Breast epithelium (tissue), 3 donors: ENCODE measurements around the gene VKORC1. TPM values are rescaled to one million over a fixed set of nuclear protein-coding genes. Genes with fewer than 3 reads are reported as not detected.

Experiments used
- total RNA-seq, 3 donors: library from RNA; depleted of rRNA; stranded (reverse); fragments of >200 nt; gene quantifications; one replicate each; pipeline ENCODE4 v1.1.0, GENCODE V29; 2016

The VKORC1 gene
- total RNA-seq, 3 donors from 2014 or later = 82.6 to 143 (median 86.3) TPM

Other genes with a start within 250 kb of the VKORC1 start
- gene BCL7C, start 200.7 kb downstream of the VKORC1 start, total RNA-seq = 10 to 100 TPM; 29.4 to 47.2 (median 36.2) TPM
- gene CTF1, start 198.2 kb downstream of the VKORC1 start, total RNA-seq = 1 to 10 TPM; 2.6 to 4.5 (median 3.4) TPM
- gene FBXL19, start 171.2 kb downstream of the VKORC1 start, total RNA-seq = 10 to 100 TPM in 1 of 3 donors, 1 to 10 TPM in 2; 4.5 to 12.7 (median 9.2) TPM
- gene ORAI3, start 145.7 kb downstream of the VKORC1 start, total RNA-seq = 10 to 100 TPM; 20.0 to 40.5 (median 25.9) TPM
- 1 to 10 TPM; 4.8 to 5.6 (median 5.1) TPM for gene SETD1A, start 137.0 kb downstream of the VKORC1 start, total RNA-seq
- 10 to 100 TPM; 12.1 to 27.8 (median 26.9) TPM for gene HSD3B7, start 109.6 kb downstream of the VKORC1 start, total RNA-seq
- 1 to 10 TPM; 1.6 to 2.6 (median 2.6) TPM for gene STX1B, start 84.2 kb downstream of the VKORC1 start, total RNA-seq
- gene STX4, start 61.2 kb downstream of the VKORC1 start, total RNA-seq = 10 to 100 TPM; 44.3 to 59.0 (median 52.2) TPM
- gene ZNF668, start 20.6 kb downstream of the VKORC1 start, total RNA-seq = 1 to 10 TPM; 6.7 to 8.9 (median 8.8) TPM
- 10 to 100 TPM; 12.5 to 17.3 (median 13.1) TPM for gene ZNF646, start 20.4 kb downstream of the VKORC1 start, total RNA-seq
- gene PRSS53, start 5.9 kb downstream of the VKORC1 start, total RNA-seq = 1 to 10 TPM; 1.3 to 2.0 (median 1.3) TPM
- 10 to 100 TPM; 31.8 to 33.6 (median 33.5) TPM for gene BCKDK, start 13.6 kb upstream of the VKORC1 start, total RNA-seq
- gene KAT8, start 22.9 kb upstream of the VKORC1 start, total RNA-seq = 10 to 100 TPM; 53.6 to 85.0 (median 67.8) TPM
- gene PRSS8, start 40.9 kb upstream of the VKORC1 start, total RNA-seq = 10 to 100 TPM in 2 of 3 donors, not detected in 1; 23.6 to 54.4 TPM
- gene PRSS36, start 55.3 kb upstream of the VKORC1 start, total RNA-seq = 1 to 10 TPM in 2 of 3 donors, under 1 TPM in 1; 0.98 to 8.3 (median 2.0) TPM
- gene FUS, start 85.3 kb upstream of the VKORC1 start, total RNA-seq = 10 to 100 TPM; 59.0 to 78.3 (median 73.9) TPM
- gene PYCARD, start 108.0 kb upstream of the VKORC1 start, total RNA-seq = 10 to 100 TPM; 32.9 to 50.2 (median 35.7) TPM
- under 1 TPM in 2 of 3 donors, not detected in 1; under 0.01 TPM for gene TRIM72, start 119.3 kb upstream of the VKORC1 start, total RNA-seq
- gene PYDC1, start 122.3 kb upstream of the VKORC1 start, total RNA-seq = not detected
- 10 to 100 TPM in 1 of 3 donors, 1 to 10 TPM in 2; 5.2 to 23.5 (median 8.0) TPM for gene ITGAM, start 165.2 kb upstream of the VKORC1 start, total RNA-seq